Transverse colon (tissue), 4 donors: ENCODE measurements around the gene CCDC24. TPM values are rescaled to one million over a fixed set of nuclear protein-coding genes. Genes with fewer than 3 reads are reported as not detected.

Source experiments
- DNase-seq: peaks from one replicate; pipeline ENCODE4 v3.0.0-alpha.2; 2019
- H3K27ac ChIP-seq, 4 donors: fragments of 200-600 bp; sonication (generic); 2 replicates each; pipeline ENCODE4 v1.5.1; 2016 to 2018; ENCODE audit warnings: inconsistent platforms in 4 of 4
- H3K27me3 ChIP-seq: fragments of 200-600 bp; sonication (generic); 2 replicates; pipeline ENCODE4 v1.5.1; 2017; ENCODE audit warnings: inconsistent platforms
- H3K36me3 ChIP-seq, 4 donors: fragments of 200-600 bp; sonication (generic); 2 replicates each; pipeline ENCODE4 v1.5.1; 2017 to 2019; ENCODE audit warnings: inconsistent platforms in 4 of 4
- H3K4me1 ChIP-seq, 4 donors: fragments of 200-600 bp; sonication (generic); 2 replicates each; pipeline ENCODE4 v1.5.1; 2017 to 2020; ENCODE audit warnings: inconsistent platforms in 4 of 4
- H3K4me3 ChIP-seq, 4 donors: fragments of 200-600 bp; sonication (generic); 1 replicate in 1 of 4; 2 replicates in 3 of 4; pipeline versions ENCODE4 v1.5.1 to v1.6.1; 2017 to 2019; ENCODE audit warnings: inconsistent platforms in 4 of 4
- H3K9me3 ChIP-seq, 2 donors: fragments of 200-600 bp; sonication (generic); 2 replicates each; pipeline ENCODE4 v1.5.1; 2017 to 2019; ENCODE audit warnings: inconsistent platforms in 2 of 2
- EP300 ChIP-seq: sonication (generic); formaldehyde crosslinking; IDR thresholded peaks from one replicate; pipeline ENCODE4 v1.6.1; 2017; ENCODE audit warnings: antibody characterized with exemption, low read depth
- POLR2A ChIP-seq: fragments of 450-650 bp; IDR thresholded peaks from one replicate; pipeline ENCODE4 v1.6.1; 2016; ENCODE audit warnings: antibody characterized with exemption, mild to moderate bottlenecking, moderate library complexity
- POLR2AphosphoS5 ChIP-seq, 3 donors: sonication (generic); formaldehyde crosslinking; IDR thresholded peaks; one replicate each; pipeline ENCODE4 v1.6.1; 2016; ENCODE audit warnings: antibody characterized with exemption in 3 of 3
- WGBS, 2 donors: methylation state at CpG; one replicate each; pipeline ENCODE4 v1.1.5; 2018; ENCODE audit warnings: low coverage in 1 of 2; 5-methylcytosine and 5-hydroxymethylcytosine counted together
- in situ Hi-C, 4 donors: fragments of 200-750 bp; cut with MboI; loops; one replicate each; pipeline versions ENCODE4 v1.15.0 to v1.15.1; 2017; ENCODE audit warnings: low sequenced_read_pairs in 3 of 4, low pct_ligation_motif_present in 1 of 4, low pct_unique_long_range_greater_than_20kb in 1 of 4
- intact Hi-C: fragments of 100-400 bp; cut with DNase I; formaldehyde crosslinking; loops from one replicate; pipeline ENCODE4 v1.15.1; 2023; ENCODE audit warnings: low total_unique reads
- total RNA-seq, 4 donors: library from RNA; depleted of rRNA; stranded (reverse); fragments of >200 nt; gene quantifications; one replicate each; pipeline ENCODE4 v1.1.0, GENCODE V29; 2016
- TF ChIP-seq, protein P1 (sequence below), 5 experiments: fragments of 200-600 bp in 3 of 5; fragments of 450-650 bp in 2 of 5; sonication (generic) in 3 of 5; IDR thresholded peaks; 1 replicate in 2 of 5; 2 replicates in 3 of 5; pipeline ENCODE4 v1.5.1; 2016 to 2017; ENCODE audit warnings: antibody characterized with exemption in 5 of 5, inconsistent platforms in 3 of 5, mild to moderate bottlenecking in 2 of 5, moderate library complexity in 1 of 5

The CCDC24 gene
- total RNA-seq: 10 to 100 TPM; 13.8 to 22.0 (median 17.6) TPM

DNA sequence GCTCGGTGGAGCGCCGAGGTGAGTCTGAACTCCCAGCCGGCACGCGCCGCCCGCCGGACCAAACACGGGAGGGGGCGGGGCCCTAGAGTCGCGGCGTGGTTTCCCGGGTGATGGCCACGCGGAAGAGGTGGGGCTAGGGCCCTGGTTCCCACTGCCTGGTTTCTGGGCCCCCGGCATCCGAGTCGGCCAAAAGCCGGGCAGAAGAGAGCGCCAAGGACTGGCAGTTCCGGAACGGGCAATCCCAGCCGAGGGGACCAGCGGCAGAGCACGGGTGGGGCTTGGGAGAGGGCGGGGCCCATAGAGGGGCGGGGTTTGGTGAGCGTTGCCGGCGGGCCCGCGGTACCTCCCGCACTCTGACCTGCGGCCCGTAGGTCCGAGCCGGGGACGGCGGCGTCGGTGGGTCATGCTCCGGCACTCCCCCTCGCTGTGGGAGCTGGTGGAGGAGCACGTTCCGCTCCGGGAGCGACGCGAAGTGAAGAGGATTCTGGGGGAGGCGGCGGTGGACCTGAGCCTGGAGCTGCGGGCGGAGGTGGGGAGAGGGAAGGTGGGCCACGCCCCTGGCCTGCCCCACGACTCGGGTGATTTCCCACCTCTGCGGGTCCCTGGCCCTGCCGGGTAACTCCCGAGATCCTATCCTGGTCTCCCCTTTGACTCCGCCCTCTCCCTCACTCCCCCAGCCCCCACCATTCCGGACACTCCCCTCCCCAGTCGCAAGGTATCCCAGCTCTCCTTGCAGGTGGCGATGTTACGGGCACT, at the start of gene CCDC24:
Gene CCDC24, plus strand, starts transcription at position 124 of the 756 bp plus-strand sequence. Its CDS starts 280 bp downstream, at position 404.
- Histone ChIP-seq H3K36me3 (no peaks in the 10 kb centered on the region), H3K9me3 (no peaks in the 10 kb centered on the region), H3K4me3 (peak within 1 kb of the TSS; percentile 31 to 64 (median 58)), H3K27me3 (no peaks in the 10 kb centered on the region), H3K27ac (peak within 1 kb of the TSS; percentile 83 to 88 (median 87)), H3K4me1 (peaks cover 5 to 32% (median 21%) of the 10 kb centered on the region in 4 donors)
- intact Hi-C loops (no loop called here), in situ Hi-C loops (loop anchor here in 1 of 4 donors (10.0 kb wide), 1 partner anchor 53 kb away; no protein-coding TSS in a partner anchor)
- DNase-seq: peak; percentile 90
- 0 to 3% methylated on average over 6 to 17 of the region's 66 CpGs for WGBS, 2 donors
- TF ChIP-seq POLR2AphosphoS5 (IDR thresholded peaks at IDR 0.05) (peak; percentile 36 to 62 (median 54)), POLR2A (peak; percentile 67), EP300 (no peak)
- TF ChIP-seq, protein P1, sequence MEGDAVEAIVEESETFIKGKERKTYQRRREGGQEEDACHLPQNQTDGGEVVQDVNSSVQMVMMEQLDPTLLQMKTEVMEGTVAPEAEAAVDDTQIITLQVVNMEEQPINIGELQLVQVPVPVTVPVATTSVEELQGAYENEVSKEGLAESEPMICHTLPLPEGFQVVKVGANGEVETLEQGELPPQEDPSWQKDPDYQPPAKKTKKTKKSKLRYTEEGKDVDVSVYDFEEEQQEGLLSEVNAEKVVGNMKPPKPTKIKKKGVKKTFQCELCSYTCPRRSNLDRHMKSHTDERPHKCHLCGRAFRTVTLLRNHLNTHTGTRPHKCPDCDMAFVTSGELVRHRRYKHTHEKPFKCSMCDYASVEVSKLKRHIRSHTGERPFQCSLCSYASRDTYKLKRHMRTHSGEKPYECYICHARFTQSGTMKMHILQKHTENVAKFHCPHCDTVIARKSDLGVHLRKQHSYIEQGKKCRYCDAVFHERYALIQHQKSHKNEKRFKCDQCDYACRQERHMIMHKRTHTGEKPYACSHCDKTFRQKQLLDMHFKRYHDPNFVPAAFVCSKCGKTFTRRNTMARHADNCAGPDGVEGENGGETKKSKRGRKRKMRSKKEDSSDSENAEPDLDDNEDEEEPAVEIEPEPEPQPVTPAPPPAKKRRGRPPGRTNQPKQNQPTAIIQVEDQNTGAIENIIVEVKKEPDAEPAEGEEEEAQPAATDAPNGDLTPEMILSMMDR (IDR thresholded peaks at IDR 0.05): peak in 1 of 5 experiments; percentile 12

DNA sequence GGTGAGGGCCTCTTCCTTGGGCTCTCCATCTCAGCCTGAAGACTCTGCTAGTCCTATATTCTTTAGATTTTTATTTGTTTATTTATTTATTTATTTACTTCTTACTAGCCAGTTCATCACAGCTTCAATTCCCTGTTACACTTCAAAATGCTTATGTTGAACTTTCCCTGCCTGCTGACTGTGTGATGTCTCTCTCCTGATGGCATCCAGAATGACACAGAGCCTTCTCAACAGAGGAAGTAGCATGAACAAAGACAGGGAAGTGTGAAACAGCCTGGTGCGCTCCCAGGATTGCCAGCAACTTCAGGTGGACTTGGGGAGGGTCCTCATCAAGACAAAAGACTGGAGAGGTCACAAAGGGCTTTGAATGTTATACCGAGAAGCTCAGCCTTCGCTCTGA, 49.0 kb upstream of the CCDC24 start:
- TF ChIP-seq POLR2A (no peak), POLR2AphosphoS5 (IDR thresholded peaks at IDR 0.05) (no peak), EP300 (no peak)
- TF ChIP-seq, protein P1 (IDR thresholded peaks at IDR 0.05): no peak
- no peaks in the 10 kb centered on the region for H3K9me3 ChIP-seq
- in situ Hi-C loops (loop anchor here in 1 of 4 donors (25.0 kb wide), 1 partner anchor 405 kb away; the partner anchor contains the start of gene PTPRF), intact Hi-C loops (no loop called here)
- H3K4me1 ChIP-seq: peaks cover 2 to 25% (median 10%) of the 10 kb centered on the region in 4 donors
- H3K4me3 ChIP-seq: no peak overlapping the region
- no peak overlapping the region for H3K27ac ChIP-seq
- 92% methylated on average over 3 of the region's 3 CpGs; no CpG with 5 or more reads in 1 of the 2 donors for WGBS, 2 donors
- no peaks in the 10 kb centered on the region for H3K27me3 ChIP-seq
- no peaks in the 10 kb centered on the region for H3K36me3 ChIP-seq
- DNase-seq: no peak

DNA sequence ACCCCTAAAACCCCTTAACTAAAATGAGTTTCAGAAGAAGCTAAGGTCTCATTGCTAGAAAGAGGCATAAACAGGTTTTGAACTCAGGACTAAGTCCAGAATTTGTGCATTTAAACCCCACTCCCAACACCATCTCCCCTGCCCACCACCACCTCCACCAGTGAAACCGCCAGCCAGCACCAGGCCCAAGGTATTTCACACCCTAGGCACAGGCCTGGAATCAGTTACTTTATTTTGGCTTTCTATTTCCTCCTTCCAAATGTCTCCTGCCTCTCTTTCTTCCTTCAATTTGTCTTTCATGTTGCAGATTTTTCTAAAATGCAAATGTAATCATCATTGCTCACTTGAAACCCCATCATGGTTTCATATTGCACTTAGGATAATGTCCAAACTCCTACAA, 46.5 kb upstream of the CCDC24 start:
- Histone ChIP-seq H3K36me3 (no peaks in the 10 kb centered on the region), H3K4me1 (peaks cover 14 to 43% (median 23%) of the 10 kb centered on the region in 4 donors)

More for the DNA sequence above, 46.5 kb upstream of the CCDC24 start:
- Histone ChIP-seq H3K27ac (no peak overlapping the region), H3K9me3 (no peaks in the 10 kb centered on the region), H3K27me3 (no peaks in the 10 kb centered on the region), H3K4me3 (no peak overlapping the region)
- in situ Hi-C loops (loop anchor here in 1 of 4 donors (25.0 kb wide), 1 partner anchor 408 kb away; the partner anchor contains the start of gene PTPRF), intact Hi-C loops (no loop called here)
- TF ChIP-seq POLR2A (no peak), POLR2AphosphoS5 (IDR thresholded peaks at IDR 0.05) (no peak), EP300 (no peak)
- TF ChIP-seq, protein P1 (IDR thresholded peaks at IDR 0.05): no peak
- DNase-seq: no peak
- 83 to 86% methylated on average over 1 of the region's 1 CpG for WGBS, 2 donors
